Mesothelial cell of epicardium (in vitro differentiated cells): Measurements from ENCODE around the gene KCNQ2. TPM values are rescaled to one million over a fixed set of nuclear protein-coding genes. Genes with fewer than 3 reads are reported as not detected.
"Not testable (repeated sequence)": the region's sequence is repeated elsewhere in the genome, so short reads cannot be mapped to it uniquely, and the experiment has no call there.

Source experiments
- DNase-seq, 2 experiments: peaks; one replicate each; pipeline ENCODE4 v3.0.0; 2021; ENCODE audit warnings: low spot score in 2 of 2; ENCODE audit not compliant: unreplicated experiment in 2 of 2
- H3K27ac Mint-ChIP-seq: 2 replicates; pipeline ENCODE4 v1.8.0; 2021; ENCODE audit warnings: mixed read lengths
- H3K27me3 Mint-ChIP-seq: 2 replicates; pipeline ENCODE4 v1.8.0; 2021; ENCODE audit warnings: low read depth, mixed read lengths
- H3K36me3 Mint-ChIP-seq: 2 replicates; pipeline ENCODE4 v1.8.0; 2021; ENCODE audit warnings: mixed read lengths
- H3K4me1 Mint-ChIP-seq: 2 replicates; pipeline ENCODE4 v1.8.0; 2021; ENCODE audit warnings: mixed read lengths
- H3K4me3 Mint-ChIP-seq: 2 replicates; pipeline ENCODE4 v1.8.0; 2021; ENCODE audit warnings: mild to moderate bottlenecking, moderate library complexity, mixed read lengths
- H3K9me3 Mint-ChIP-seq: 2 replicates; pipeline ENCODE4 v1.8.0; 2021; ENCODE audit warnings: mixed read lengths
- CTCF ChIP-seq: fragments of 200-600 bp; sonication (generic); IDR thresholded peaks from one replicate; pipeline ENCODE4 v1.5.0; 2021; ENCODE audit warnings: antibody characterized with exemption; ENCODE audit not compliant: unreplicated experiment
- total RNA-seq: library from RNA; stranded (reverse); gene quantifications from 3 replicates; pipeline ENCODE4 v1.2.1, GENCODE V29; 2021

Gene KCNQ2
- total RNA-seq, 1 donor from 2014 or later: 11.8 TPM

- Mint-ChIP-seq H3K4me1 (peaks cover 4% of the 10 kb centered on the region), H3K27me3 (peaks cover 14% of the 10 kb centered on the region), H3K9me3 (peaks cover 22% of the 10 kb centered on the region), H3K27ac (no peak overlapping the region), H3K4me3 (no peak overlapping the region), H3K36me3 (no peaks in the 10 kb centered on the region)
- TF ChIP-seq CTCF: no peak
- DNase-seq: no peak
Measured at GRCh38 chr20:63382551-63383300, 89.7 kb downstream of the KCNQ2 start.

- no peak overlapping the region for H3K4me3 Mint-ChIP-seq
- TF ChIP-seq CTCF: peak; percentile 97
- peaks cover 16% of the 10 kb centered on the region for H3K9me3 Mint-ChIP-seq
- H3K27me3 Mint-ChIP-seq: peaks cover 18% of the 10 kb centered on the region
- peaks cover 10% of the 10 kb centered on the region for H3K4me1 Mint-ChIP-seq
- H3K27ac Mint-ChIP-seq: no peak overlapping the region
- DNase-seq: peak in 1 of 2 experiments; percentile 79
- H3K36me3 Mint-ChIP-seq: no peaks in the 10 kb centered on the region
Measured at GRCh38 chr20:63381781-63382431, 90.5 kb downstream of the KCNQ2 start.

GRCh38 chr20:63380346-63380870 is 92.0 kb downstream of the KCNQ2 start:
- no peak for TF ChIP-seq CTCF
- H3K9me3 Mint-ChIP-seq: peaks cover 3% of the 10 kb centered on the region
- H3K36me3 Mint-ChIP-seq: no peaks in the 10 kb centered on the region
- peaks cover 21% of the 10 kb centered on the region for H3K27me3 Mint-ChIP-seq
- H3K27ac Mint-ChIP-seq: no peak overlapping the region
- peaks cover 10% of the 10 kb centered on the region for H3K4me1 Mint-ChIP-seq
- DNase-seq: no peak
- no peak overlapping the region for H3K4me3 Mint-ChIP-seq

- H3K4me1 Mint-ChIP-seq: peaks cover 10% of the 10 kb centered on the region
- H3K4me3 Mint-ChIP-seq, H3K27ac Mint-ChIP-seq, DNase-seq, H3K36me3 Mint-ChIP-seq, H3K9me3 Mint-ChIP-seq: not testable (repeated sequence)
- peaks cover 20% of the 10 kb centered on the region for H3K27me3 Mint-ChIP-seq
Measured at GRCh38 chr20:63379872-63380271, 92.6 kb downstream of the KCNQ2 start.

GRCh38 chr20:63379296-63379695 is 93.2 kb downstream of the KCNQ2 start:
- no peaks in the 10 kb centered on the region for H3K9me3 Mint-ChIP-seq
- H3K27me3 Mint-ChIP-seq: peaks cover 21% of the 10 kb centered on the region
- peaks cover 10% of the 10 kb centered on the region for H3K4me1 Mint-ChIP-seq
- TF ChIP-seq CTCF: no peak
- H3K4me3 Mint-ChIP-seq: no peak overlapping the region
- no peak overlapping the region for H3K27ac Mint-ChIP-seq
- no peak for DNase-seq
- no peaks in the 10 kb centered on the region for H3K36me3 Mint-ChIP-seq

GRCh38 chr20:63378626-63379025 is 93.8 kb downstream of the KCNQ2 start:
- Mint-ChIP-seq H3K4me1 (peaks cover 10% of the 10 kb centered on the region), H3K9me3 (no peaks in the 10 kb centered on the region), H3K4me3 (no peak overlapping the region), H3K27ac (no peak overlapping the region), H3K36me3 (no peaks in the 10 kb centered on the region), H3K27me3 (peaks cover 26% of the 10 kb centered on the region)
- no peak for DNase-seq
- no peak for TF ChIP-seq CTCF
